Kidney epithelial cell (primary cell): Measurements from ENCODE around the gene TSPAN32. TPM values are rescaled to one million over a fixed set of nuclear protein-coding genes. Genes with fewer than 3 reads are reported as not detected.

Experiments used
- DNase-seq: peaks from one replicate; pipeline ENCODE4 v3.0.0-alpha.2; 2010; ENCODE audit warnings: low read depth
- H3K27me3 ChIP-seq: 2 replicates; pipeline ENCODE4 v1.6.0; 2011; ENCODE audit warnings: low read length; ENCODE audit not compliant: control insufficient read depth, insufficient read depth
- H3K36me3 ChIP-seq: 2 replicates; pipeline ENCODE4 v1.5.1; 2011; ENCODE audit warnings: low read length; ENCODE audit not compliant: control insufficient read depth, insufficient read depth
- H3K4me3 ChIP-seq: 2 replicates; pipeline ENCODE4 v1.5.1; 2011; ENCODE audit warnings: low read depth, mild to moderate bottlenecking, control low read depth, low read length
- CTCF ChIP-seq: IDR thresholded peaks from 2 replicates; pipeline ENCODE4 v1.5.1; 2011; ENCODE audit warnings: mild to moderate bottlenecking, moderate library complexity, low read length, control low read depth, inconsistent platforms; ENCODE audit not compliant: insufficient read depth, poor library complexity, severe bottlenecking
- total RNA-seq: library from RNA; depleted of rRNA; stranded (reverse); fragments of >200 nt; gene quantifications from 2 replicates; pipeline ENCODE4 v1.2.3, GENCODE V29; 2015

The TSPAN32 gene
- total RNA-seq, 1 donor from 2014 or later: 0.46 TPM

GRCh38 chr11:2307501-2308331 lies 5.9 kb downstream of the TSPAN32 start:
- H3K4me3 ChIP-seq: no peak overlapping the region
- H3K27me3 ChIP-seq: peaks cover 3% of the 10 kb centered on the region
- DNase-seq: no peak
- H3K36me3 ChIP-seq: no peaks in the 10 kb centered on the region
- no peak for TF ChIP-seq CTCF

GRCh38 chr11:2308713-2309112 lies 6.9 kb downstream of the TSPAN32 start:
- TF ChIP-seq CTCF: no peak
- H3K36me3 ChIP-seq: no peaks in the 10 kb centered on the region
- no peak overlapping the region for H3K4me3 ChIP-seq
- peaks cover 3% of the 10 kb centered on the region for H3K27me3 ChIP-seq
- no peak for DNase-seq

DNA sequence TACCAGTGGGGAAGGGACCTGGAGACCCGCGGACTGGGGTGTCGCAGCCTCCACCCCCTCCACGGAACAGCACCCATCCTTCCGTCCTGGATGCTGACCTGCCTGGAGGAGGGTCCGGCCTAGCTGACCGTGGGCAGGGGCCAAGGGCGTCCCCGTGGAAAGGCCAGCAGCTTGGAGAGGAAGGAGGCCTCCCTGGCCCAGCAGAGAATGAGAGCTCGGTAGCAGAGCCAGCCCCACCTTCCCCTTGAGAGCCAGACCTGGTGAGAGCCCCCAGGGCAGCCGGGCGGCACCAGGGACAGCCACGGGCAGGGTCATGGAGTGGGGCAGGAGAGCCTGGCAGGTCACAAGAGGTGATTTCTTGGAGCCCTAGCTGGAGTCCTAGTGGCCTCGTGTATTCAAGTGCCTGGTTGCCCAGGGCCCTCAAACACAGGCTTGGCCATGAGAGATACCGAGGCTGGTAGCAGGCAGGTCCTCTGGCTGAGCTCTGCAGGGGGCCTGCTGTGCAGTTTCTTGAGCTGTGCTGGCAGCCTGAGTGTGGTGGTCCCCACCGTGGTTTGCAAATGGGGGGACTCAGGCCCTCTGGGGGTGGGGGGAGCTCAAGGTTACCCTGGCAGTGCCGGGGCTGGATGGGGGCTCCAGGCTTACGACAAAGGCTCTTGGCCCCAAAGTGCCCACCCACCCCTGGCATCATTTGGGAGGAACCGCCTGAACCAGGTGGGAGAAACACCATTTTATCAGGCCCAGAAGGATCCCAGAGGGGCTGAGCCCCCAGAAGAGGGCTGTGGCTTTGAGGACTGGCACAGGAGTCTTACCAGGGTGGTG lies 7.6 kb downstream of the TSPAN32 start:
- no peaks in the 10 kb centered on the region for H3K36me3 ChIP-seq
- peaks cover 3% of the 10 kb centered on the region for H3K27me3 ChIP-seq
- no peak for DNase-seq
- H3K4me3 ChIP-seq: no peak overlapping the region
- TF ChIP-seq CTCF: no peak

DNA sequence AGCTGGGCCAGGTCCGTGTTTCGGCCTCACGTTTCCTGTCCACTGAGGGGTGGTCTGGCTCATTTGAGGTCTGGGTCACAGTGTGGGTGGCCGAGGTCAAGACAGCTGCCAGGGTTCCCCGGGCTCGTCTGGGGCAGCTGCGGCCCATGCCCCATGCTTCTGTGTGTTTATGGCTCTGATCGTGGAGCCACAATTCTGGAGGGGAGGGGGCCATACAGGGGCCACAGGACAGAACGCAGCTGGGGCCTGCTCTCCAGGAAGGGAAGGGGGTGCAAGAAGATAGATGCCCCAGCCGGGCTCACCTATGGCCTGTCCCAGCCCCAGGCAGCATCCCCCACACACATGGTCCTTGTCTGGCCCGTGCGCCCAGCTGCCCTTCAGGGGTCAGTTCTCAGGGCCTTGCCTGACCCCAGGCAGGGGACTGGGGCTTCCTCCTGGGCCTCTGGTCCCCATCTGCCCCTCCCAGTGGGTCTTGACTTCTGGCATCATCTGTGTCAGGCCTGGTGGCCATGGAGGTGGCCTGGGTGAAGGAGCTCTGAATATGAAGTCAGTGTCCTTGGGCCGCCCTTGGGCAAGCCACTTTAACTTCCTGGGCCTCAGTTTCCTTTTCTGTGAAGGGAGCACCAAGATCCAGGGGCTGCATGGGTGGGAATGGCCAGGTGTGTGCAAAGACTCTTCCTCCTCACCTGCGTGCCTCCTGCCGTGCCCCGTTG lies 8.4 kb downstream of the TSPAN32 start:
- Histone ChIP-seq H3K36me3 (no peaks in the 10 kb centered on the region), H3K4me3 (no peak overlapping the region), H3K27me3 (peaks cover 3% of the 10 kb centered on the region)
- TF ChIP-seq CTCF: no peak
- DNase-seq: no peak

GRCh38 chr11:2310786-2311352 lies 9.1 kb downstream of the TSPAN32 start:
- no peak for DNase-seq
- Histone ChIP-seq H3K36me3 (no peaks in the 10 kb centered on the region), H3K27me3 (peaks cover 3% of the 10 kb centered on the region), H3K4me3 (no peak overlapping the region)
- no peak for TF ChIP-seq CTCF
